MM.1S (cell line): ENCODE measurements around the gene PLCB4.

Experiments
- DNase-seq: peaks from one replicate; pipeline ENCODE4 v3.0.0-alpha.2; 2015
- H2AFZ ChIP-seq: fragments of 300-600 bp; sonication (generic); 2 replicates; pipeline ENCODE4 v1.6.0; 2016; ENCODE audit warnings: antibody characterized with exemption, low read length
- H3F3A ChIP-seq: fragments of 300-600 bp; sonication (generic); 2 replicates; pipeline ENCODE4 v1.6.1; 2016; ENCODE audit warnings: mild to moderate bottlenecking, antibody characterized with exemption, low read length, moderate library complexity, mixed read lengths; ENCODE audit not compliant: insufficient read depth
- H3K27ac ChIP-seq: fragments of 300-600 bp; sonication (generic); 2 replicates; pipeline ENCODE4 v1.5.1; 2016; ENCODE audit warnings: mild to moderate bottlenecking, low read length
- H3K27me3 ChIP-seq: fragments of 300-600 bp; sonication (generic); replicated peaks from 2 replicates; pipeline ENCODE4 v1.6.0; 2016; ENCODE audit warnings: low read length; ENCODE audit not compliant: insufficient read depth
- H3K36me3 ChIP-seq: fragments of 300-600 bp; sonication (generic); replicated peaks from 2 replicates; pipeline ENCODE4 v1.6.1; 2016; ENCODE audit warnings: mild to moderate bottlenecking, low read length, mixed read lengths; ENCODE audit not compliant: insufficient read depth
- H3K4me1 ChIP-seq: fragments of 300-600 bp; sonication (generic); 2 replicates; pipeline ENCODE4 v1.6.1; 2016; ENCODE audit warnings: low read length, mixed read lengths
- H3K4me2 ChIP-seq: fragments of 300-600 bp; sonication (generic); 2 replicates; pipeline ENCODE4 v1.6.0; 2016; ENCODE audit warnings: low read depth, low read length
- H3K4me3 ChIP-seq: fragments of 300-600 bp; sonication (generic); 2 replicates; pipeline ENCODE4 v1.5.1; 2016; ENCODE audit warnings: low read length, mixed read lengths
- H3K79me2 ChIP-seq: fragments of 300-600 bp; sonication (generic); 2 replicates; pipeline ENCODE4 v1.6.1; 2016; ENCODE audit warnings: mixed run types, low read length, mixed read lengths
- H3K9ac ChIP-seq: fragments of 300-600 bp; sonication (generic); 2 replicates; pipeline ENCODE4 v1.6.1; 2016; ENCODE audit warnings: low read length, mixed read lengths
- H3K9me2 ChIP-seq: fragments of 300-600 bp; sonication (generic); replicated peaks from 2 replicates; pipeline ENCODE4 v1.6.1; 2016; ENCODE audit warnings: mild to moderate bottlenecking, low read length, mixed read lengths; ENCODE audit not compliant: insufficient read depth
- H3K9me3 ChIP-seq: fragments of 300-600 bp; sonication (generic); replicated peaks from 2 replicates; pipeline ENCODE4 v1.6.1; 2016; ENCODE audit warnings: mild to moderate bottlenecking, low read length, mixed read lengths; ENCODE audit not compliant: insufficient read depth
- H4K20me1 ChIP-seq: fragments of 300-600 bp; sonication (generic); 2 replicates; pipeline ENCODE4 v1.6.1; 2016; ENCODE audit warnings: mild to moderate bottlenecking, low read length, moderate library complexity, mixed read lengths; ENCODE audit not compliant: insufficient read depth
- EZH2 ChIP-seq: fragments of 300-600 bp; sonication (generic); optimal IDR thresholded peaks from 2 replicates; pipeline ENCODE3; 2017; ENCODE audit warnings: low read depth, mild to moderate bottlenecking, antibody characterized with exemption, low read length, mixed read lengths
- EZH2phosphoT487 ChIP-seq: fragments of 300-600 bp; sonication (generic); IDR thresholded peaks from 2 replicates; pipeline ENCODE4 v1.6.1; 2018; ENCODE audit warnings: antibody characterized with exemption, low read length
- TF ChIP-seq, protein P1 (sequence below): fragments of 300-600 bp; sonication (generic); IDR thresholded peaks from 2 replicates; pipeline ENCODE4 v1.5.1; 2016; ENCODE audit warnings: antibody characterized with exemption, low read length, mixed read lengths

The PLCB4 gene

DNA sequence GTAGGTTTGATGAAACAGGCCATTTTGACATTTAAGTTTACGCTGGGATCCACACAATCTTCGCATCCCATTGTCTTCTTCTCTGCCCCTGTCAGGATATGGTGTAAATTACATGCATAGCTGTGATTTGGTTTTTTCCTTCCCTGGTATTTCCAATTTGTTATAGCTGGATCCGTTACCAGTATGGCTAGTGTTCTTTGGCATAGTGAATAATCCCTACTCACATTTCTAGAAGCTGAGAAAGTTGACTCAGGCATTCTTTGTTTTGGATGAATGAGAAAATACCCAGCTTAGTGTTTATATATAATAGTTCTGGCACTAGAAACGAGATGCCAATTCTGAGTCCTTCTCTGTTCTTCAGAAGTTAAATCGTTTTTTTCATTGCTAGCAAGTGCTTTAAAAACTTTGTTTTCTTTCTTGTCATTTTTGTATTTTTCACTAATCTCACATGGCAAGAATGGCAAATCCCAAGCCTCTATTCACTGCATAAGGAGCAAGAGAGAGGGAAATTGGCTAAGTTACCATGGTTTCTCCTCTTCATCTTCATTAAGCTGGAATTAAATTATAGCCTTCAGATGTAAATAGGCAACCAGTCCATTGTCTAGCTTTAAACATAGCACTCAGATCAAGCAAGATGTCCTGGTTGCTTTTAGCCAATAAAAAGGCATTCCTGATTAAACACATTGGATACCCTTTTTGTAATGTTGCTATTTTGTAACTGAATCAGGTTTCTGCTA is 353.6 kb downstream of the PLCB4 start:
- no peak overlapping the region for H3K4me3 ChIP-seq
- H3K4me2 ChIP-seq, result no peak overlapping the region
- H3K9ac ChIP-seq, result no peak overlapping the region
- H3K27ac ChIP-seq, result no peak overlapping the region
- H4K20me1 ChIP-seq, result no peaks in the 10 kb centered on the region
- no peaks in the 10 kb centered on the region for H3K27me3 ChIP-seq
- H3K9me3 ChIP-seq, result no peaks in the 10 kb centered on the region
- TF ChIP-seq EZH2 (no peak), EZH2phosphoT487 (no peak)
- no peaks in the 10 kb centered on the region for H3K79me2 ChIP-seq
- H3K4me1 ChIP-seq, result peaks cover 29% of the 10 kb centered on the region
- H3K9me2 ChIP-seq, result no peaks in the 10 kb centered on the region
- DNase-seq, result no peak
- H3K36me3 ChIP-seq, result no peaks in the 10 kb centered on the region
- H3F3A ChIP-seq, result peaks cover 15% of the 10 kb centered on the region
- H2AFZ ChIP-seq, result no peak overlapping the region

DNA sequence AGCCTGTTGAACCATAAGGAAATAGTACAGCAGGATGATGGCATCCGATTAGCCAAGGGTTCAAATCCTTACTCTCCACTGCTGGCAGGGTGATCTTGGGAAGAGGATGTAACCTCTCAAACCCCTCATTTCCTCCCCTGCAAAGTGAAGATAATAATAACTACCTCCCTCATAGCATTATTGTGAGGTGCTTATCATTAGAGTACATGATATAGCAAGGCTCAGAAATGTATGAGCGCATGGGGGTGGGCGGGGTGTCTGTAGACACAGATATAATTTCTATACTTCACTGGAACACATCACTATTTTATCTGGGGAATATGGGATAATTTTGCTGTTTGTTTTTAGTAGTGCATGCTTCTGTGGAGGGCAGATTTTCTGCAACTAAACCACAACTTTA is 355.7 kb downstream of the PLCB4 start:
- Histone ChIP-seq H3K9ac (no peak overlapping the region), H3K4me3 (no peak overlapping the region), H3K9me2 (no peaks in the 10 kb centered on the region), H3K4me2 (no peak overlapping the region), H3K27ac (no peak overlapping the region), H3F3A (peaks cover 13% of the 10 kb centered on the region), H4K20me1 (no peaks in the 10 kb centered on the region), H3K27me3 (no peaks in the 10 kb centered on the region), H3K9me3 (no peaks in the 10 kb centered on the region), H3K36me3 (no peaks in the 10 kb centered on the region), H3K79me2 (no peaks in the 10 kb centered on the region), H3K4me1 (peaks cover 28% of the 10 kb centered on the region), H2AFZ (no peak overlapping the region)
- TF ChIP-seq EZH2phosphoT487 (no peak), EZH2 (no peak)
- TF ChIP-seq, protein P1, sequence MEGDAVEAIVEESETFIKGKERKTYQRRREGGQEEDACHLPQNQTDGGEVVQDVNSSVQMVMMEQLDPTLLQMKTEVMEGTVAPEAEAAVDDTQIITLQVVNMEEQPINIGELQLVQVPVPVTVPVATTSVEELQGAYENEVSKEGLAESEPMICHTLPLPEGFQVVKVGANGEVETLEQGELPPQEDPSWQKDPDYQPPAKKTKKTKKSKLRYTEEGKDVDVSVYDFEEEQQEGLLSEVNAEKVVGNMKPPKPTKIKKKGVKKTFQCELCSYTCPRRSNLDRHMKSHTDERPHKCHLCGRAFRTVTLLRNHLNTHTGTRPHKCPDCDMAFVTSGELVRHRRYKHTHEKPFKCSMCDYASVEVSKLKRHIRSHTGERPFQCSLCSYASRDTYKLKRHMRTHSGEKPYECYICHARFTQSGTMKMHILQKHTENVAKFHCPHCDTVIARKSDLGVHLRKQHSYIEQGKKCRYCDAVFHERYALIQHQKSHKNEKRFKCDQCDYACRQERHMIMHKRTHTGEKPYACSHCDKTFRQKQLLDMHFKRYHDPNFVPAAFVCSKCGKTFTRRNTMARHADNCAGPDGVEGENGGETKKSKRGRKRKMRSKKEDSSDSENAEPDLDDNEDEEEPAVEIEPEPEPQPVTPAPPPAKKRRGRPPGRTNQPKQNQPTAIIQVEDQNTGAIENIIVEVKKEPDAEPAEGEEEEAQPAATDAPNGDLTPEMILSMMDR, result no peak
- no peak for DNase-seq

DNA sequence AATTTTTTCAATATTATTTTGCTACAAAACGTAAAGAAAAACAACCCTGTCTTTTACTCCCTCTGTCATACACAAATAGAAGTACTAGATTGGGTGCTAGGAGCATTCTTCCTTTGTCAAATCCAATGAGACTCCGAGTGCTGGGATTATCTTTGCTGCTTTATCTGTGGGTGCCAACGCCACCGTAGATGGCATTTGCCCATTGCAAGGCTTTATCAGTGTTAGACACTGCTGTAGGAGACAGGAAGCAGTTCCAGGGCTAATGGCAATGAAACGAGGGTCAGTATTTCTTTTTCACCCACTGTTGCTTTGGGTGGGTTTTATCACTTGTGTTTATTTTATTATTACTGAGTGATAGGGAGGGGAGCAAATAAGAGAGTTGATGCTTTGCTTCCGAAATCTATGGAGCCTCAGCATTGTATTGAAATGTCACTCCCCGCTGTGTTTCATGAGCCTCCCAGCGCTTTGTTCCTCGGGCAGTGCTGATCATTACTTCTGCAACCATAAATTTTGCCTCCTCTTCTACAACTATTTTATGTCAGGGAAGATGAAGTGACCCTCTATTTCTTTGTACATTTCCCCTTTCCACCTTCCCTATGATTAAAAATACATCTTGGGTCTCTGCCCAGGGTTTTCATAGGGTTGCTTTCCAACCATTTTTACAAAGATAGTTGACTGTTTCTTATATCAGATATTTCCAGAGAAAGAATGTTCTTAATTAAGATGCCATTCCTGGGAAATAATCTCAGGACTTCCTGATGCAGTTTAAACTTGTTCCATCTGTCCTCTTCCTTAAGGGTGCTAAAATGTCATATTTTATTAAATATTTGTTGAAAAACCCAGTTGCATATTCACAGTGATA is 358.8 kb downstream of the PLCB4 start:
- Histone ChIP-seq H3K9ac (no peak overlapping the region), H3K9me2 (no peaks in the 10 kb centered on the region), H2AFZ (no peak overlapping the region), H3K4me2 (no peak overlapping the region), H4K20me1 (no peaks in the 10 kb centered on the region), H3K79me2 (no peaks in the 10 kb centered on the region), H3K27me3 (no peaks in the 10 kb centered on the region), H3K4me3 (no peak overlapping the region), H3K4me1 (peaks cover 10% of the 10 kb centered on the region), H3K9me3 (no peaks in the 10 kb centered on the region), H3F3A (no peaks in the 10 kb centered on the region), H3K27ac (no peak overlapping the region), H3K36me3 (no peaks in the 10 kb centered on the region)
- DNase-seq, result no peak
- no peak for TF ChIP-seq EZH2phosphoT487
- TF ChIP-seq, protein P1, result no peak
- no peak for TF ChIP-seq EZH2
